ENCODE data around the gene NTMT2.
A peak's percentile ranks its signal among the peaks of the same experiment; 100 is the strongest.

The NTMT2 gene

GRCh38 chr1:170162459-170163246 lies 16.9 kb downstream of the NTMT2 start:
- TF ChIP-seq, protein P1, sequence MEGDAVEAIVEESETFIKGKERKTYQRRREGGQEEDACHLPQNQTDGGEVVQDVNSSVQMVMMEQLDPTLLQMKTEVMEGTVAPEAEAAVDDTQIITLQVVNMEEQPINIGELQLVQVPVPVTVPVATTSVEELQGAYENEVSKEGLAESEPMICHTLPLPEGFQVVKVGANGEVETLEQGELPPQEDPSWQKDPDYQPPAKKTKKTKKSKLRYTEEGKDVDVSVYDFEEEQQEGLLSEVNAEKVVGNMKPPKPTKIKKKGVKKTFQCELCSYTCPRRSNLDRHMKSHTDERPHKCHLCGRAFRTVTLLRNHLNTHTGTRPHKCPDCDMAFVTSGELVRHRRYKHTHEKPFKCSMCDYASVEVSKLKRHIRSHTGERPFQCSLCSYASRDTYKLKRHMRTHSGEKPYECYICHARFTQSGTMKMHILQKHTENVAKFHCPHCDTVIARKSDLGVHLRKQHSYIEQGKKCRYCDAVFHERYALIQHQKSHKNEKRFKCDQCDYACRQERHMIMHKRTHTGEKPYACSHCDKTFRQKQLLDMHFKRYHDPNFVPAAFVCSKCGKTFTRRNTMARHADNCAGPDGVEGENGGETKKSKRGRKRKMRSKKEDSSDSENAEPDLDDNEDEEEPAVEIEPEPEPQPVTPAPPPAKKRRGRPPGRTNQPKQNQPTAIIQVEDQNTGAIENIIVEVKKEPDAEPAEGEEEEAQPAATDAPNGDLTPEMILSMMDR (conservative IDR thresholded peaks at IDR 0.05; ENCODE audit: low read length) = no peak
- no peak for TF ChIP-seq EZH2phosphoT487 (IDR thresholded peaks at IDR 0.05; ENCODE audit: borderline replicate concordance)
- no peaks in the 10 kb centered on the region for H3K36me3 ChIP-seq (ENCODE audit: insufficient read depth, low read length)
- no peaks in the 10 kb centered on the region for H3K79me2 ChIP-seq (ENCODE audit: insufficient read depth, low read length)
- H3K9me3 ChIP-seq (ENCODE audit: insufficient read depth, low read depth, low read length) = no peaks in the 10 kb centered on the region
- no peaks in the 10 kb centered on the region for H3K9me2 ChIP-seq (replicated peaks; ENCODE audit: low read depth, low read length)
- no peaks in the 10 kb centered on the region for H3F3A ChIP-seq (ENCODE audit: low read depth)
- H3K4me3 ChIP-seq (ENCODE audit: low read length, poor library complexity, severe bottlenecking) = no peak overlapping the region
- H4K20me1 ChIP-seq (ENCODE audit: insufficient read depth, low read length, poor library complexity, severe bottlenecking) = no peaks in the 10 kb centered on the region
- H3K4me1 ChIP-seq (ENCODE audit: insufficient read depth, low read length, poor library complexity, severe bottlenecking) = peaks cover under 1% of the 10 kb centered on the region
- no peak overlapping the region for H3K9ac ChIP-seq (ENCODE audit: low read depth, low read length, poor library complexity, severe bottlenecking)
- no peak overlapping the region for H3K4me2 ChIP-seq (ENCODE audit: low read depth, low read length, poor library complexity, severe bottlenecking)
- H3K27me3 ChIP-seq (ENCODE audit: insufficient read depth, low read length, poor library complexity, severe bottlenecking) = no peaks in the 10 kb centered on the region
- H2AFZ ChIP-seq (ENCODE audit: low read length) = no peak overlapping the region

GRCh38 chr1:170164103-170164763 lies 18.5 kb downstream of the NTMT2 start:
- Histone ChIP-seq H3K79me2 (ENCODE audit: insufficient read depth, low read length) (no peaks in the 10 kb centered on the region), H4K20me1 (ENCODE audit: insufficient read depth, low read length, poor library complexity, severe bottlenecking) (no peaks in the 10 kb centered on the region), H3K4me2 (ENCODE audit: low read depth, low read length, poor library complexity, severe bottlenecking) (no peak overlapping the region), H3K27me3 (ENCODE audit: insufficient read depth, low read length, poor library complexity, severe bottlenecking) (no peaks in the 10 kb centered on the region), H3K4me1 (ENCODE audit: insufficient read depth, low read length, poor library complexity, severe bottlenecking) (peaks cover 11% of the 10 kb centered on the region), H3K9ac (ENCODE audit: low read depth, low read length, poor library complexity, severe bottlenecking) (no peak overlapping the region), H3F3A (ENCODE audit: low read depth) (no peaks in the 10 kb centered on the region), H3K36me3 (ENCODE audit: insufficient read depth, low read length) (no peaks in the 10 kb centered on the region), H3K9me3 (ENCODE audit: insufficient read depth, low read depth, low read length) (no peaks in the 10 kb centered on the region), H3K9me2 (replicated peaks; ENCODE audit: low read depth, low read length) (no peaks in the 10 kb centered on the region), H3K4me3 (ENCODE audit: low read length, poor library complexity, severe bottlenecking) (no peak overlapping the region), H2AFZ (ENCODE audit: low read length) (no peak overlapping the region)
- TF ChIP-seq, protein P1 (conservative IDR thresholded peaks at IDR 0.05; ENCODE audit: low read length) = no peak
- TF ChIP-seq EZH2phosphoT487 (IDR thresholded peaks at IDR 0.05; ENCODE audit: borderline replicate concordance) = no peak

- Histone ChIP-seq H3K9ac (ENCODE audit: low read depth, low read length, poor library complexity, severe bottlenecking) (no peak overlapping the region), H3K4me3 (ENCODE audit: low read length, poor library complexity, severe bottlenecking) (no peak overlapping the region), H3K79me2 (ENCODE audit: insufficient read depth, low read length) (no peaks in the 10 kb centered on the region), H2AFZ (ENCODE audit: low read length) (peak overlapping the region; percentile 36; the same call in 1 of the 2 replicates), H4K20me1 (ENCODE audit: insufficient read depth, low read length, poor library complexity, severe bottlenecking) (no peaks in the 10 kb centered on the region), H3K27me3 (ENCODE audit: insufficient read depth, low read length, poor library complexity, severe bottlenecking) (no peaks in the 10 kb centered on the region), H3K9me2 (replicated peaks; ENCODE audit: low read depth, low read length) (no peaks in the 10 kb centered on the region), H3K4me2 (ENCODE audit: low read depth, low read length, poor library complexity, severe bottlenecking) (no peak overlapping the region), H3K36me3 (ENCODE audit: insufficient read depth, low read length) (no peaks in the 10 kb centered on the region), H3F3A (ENCODE audit: low read depth) (no peaks in the 10 kb centered on the region), H3K4me1 (ENCODE audit: insufficient read depth, low read length, poor library complexity, severe bottlenecking) (peaks cover 11% of the 10 kb centered on the region), H3K9me3 (ENCODE audit: insufficient read depth, low read depth, low read length) (peaks cover 5% of the 10 kb centered on the region; the same call in 1 of the 2 replicates)
- TF ChIP-seq, protein P1 (conservative IDR thresholded peaks at IDR 0.05; ENCODE audit: low read length) = no peak
- no peak for TF ChIP-seq EZH2phosphoT487 (IDR thresholded peaks at IDR 0.05; ENCODE audit: borderline replicate concordance)
Measured at GRCh38 chr1:170166518-170167180, 20.9 kb downstream of the NTMT2 start.

Measured in Loucy (cell line).